Activated effector memory CD4-positive, alpha-beta T cell treated with anti-CD3 and anti-CD28 coated beads, Interleukin-2, amount 50 U/mL, for 16 hours (primary cell): Measurements from ENCODE around the gene ZP2.
"Not testable (repeated sequence)": the region's sequence is repeated elsewhere in the genome, so short reads cannot be mapped to it uniquely, and the experiment has no call there.

ENCODE experiments used
- DNase-seq: peaks from one replicate; pipeline ENCODE4 v3.0.0-alpha.2; 2020

Gene ZP2

GRCh38 chr16:21211486-21211885 is at the start of gene ZP2:
ZP2 (minus strand) TSS chr16:21211574; CDS start chr16:21211547, 27 bp downstream.
- no peak for DNase-seq

DNA sequence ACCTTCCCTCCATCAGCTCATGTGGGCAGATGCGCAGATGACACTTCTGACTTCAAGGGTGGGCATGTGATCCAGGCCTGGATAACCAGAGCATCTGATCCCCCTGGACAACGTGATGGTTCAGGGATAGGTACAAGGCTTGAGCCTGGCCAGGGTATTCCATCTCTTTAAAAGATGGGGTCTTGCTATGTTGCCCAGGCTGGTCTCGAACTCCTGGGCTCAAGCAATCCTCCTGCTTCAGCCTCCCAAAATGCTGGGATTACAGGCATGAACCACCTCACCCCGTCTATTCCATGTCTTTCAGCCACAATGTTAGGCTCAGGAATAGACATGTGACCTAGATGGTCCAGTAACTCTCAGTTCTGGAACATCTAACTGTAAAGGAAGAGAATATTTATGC is 45.9 kb upstream of the ZP2 start:
- no peak for DNase-seq

GRCh38 chr16:21256636-21257035 is 45.3 kb upstream of the ZP2 start:
- DNase-seq, result no peak

DNA sequence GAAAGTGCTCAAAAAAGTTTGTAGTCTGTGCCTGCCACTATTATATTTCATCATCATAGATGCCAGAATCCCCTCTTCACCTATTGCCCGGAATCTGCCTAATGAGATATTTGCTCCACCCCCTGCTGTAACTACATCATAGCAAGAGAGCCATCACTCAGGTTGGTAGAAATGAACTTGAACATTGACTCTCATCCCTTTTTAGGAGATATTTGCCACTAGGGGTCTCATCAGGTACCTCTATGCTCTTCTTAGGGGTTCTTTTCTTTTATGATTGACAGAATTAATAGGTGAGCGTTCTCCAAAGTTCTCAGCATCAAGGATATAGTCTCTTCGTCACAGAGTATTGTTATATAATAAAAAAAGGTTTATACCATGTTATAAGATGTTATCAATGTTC is 42.1 kb upstream of the ZP2 start:
- no peak for DNase-seq

- DNase-seq, result no peak
Observed at GRCh38 chr16:21250072-21250923, 38.9 kb upstream of the ZP2 start.

DNA sequence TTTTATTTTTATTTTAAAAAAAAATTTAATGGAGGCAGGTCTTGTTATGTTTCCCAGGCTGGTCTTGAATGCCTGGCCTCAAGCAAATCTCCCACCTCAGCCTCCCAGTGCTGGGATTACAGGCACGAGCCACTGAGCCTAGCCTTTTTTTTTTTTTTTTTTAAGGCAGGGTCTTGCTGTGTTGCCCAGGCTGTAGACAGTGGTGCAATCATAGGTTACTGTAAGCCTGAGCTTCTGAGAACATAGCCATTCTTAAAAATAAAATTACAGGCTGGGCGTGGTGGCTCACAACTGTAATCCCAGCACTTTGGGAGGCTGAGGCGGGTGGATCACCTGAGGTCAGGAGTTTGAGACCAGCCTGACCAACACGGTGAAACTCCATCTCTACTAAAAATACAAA is 36.8 kb upstream of the ZP2 start:
- DNase-seq, result not testable (repeated sequence)

- no peak for DNase-seq
Observed at GRCh38 chr16:21244518-21245215, 33.3 kb upstream of the ZP2 start.

DNA sequence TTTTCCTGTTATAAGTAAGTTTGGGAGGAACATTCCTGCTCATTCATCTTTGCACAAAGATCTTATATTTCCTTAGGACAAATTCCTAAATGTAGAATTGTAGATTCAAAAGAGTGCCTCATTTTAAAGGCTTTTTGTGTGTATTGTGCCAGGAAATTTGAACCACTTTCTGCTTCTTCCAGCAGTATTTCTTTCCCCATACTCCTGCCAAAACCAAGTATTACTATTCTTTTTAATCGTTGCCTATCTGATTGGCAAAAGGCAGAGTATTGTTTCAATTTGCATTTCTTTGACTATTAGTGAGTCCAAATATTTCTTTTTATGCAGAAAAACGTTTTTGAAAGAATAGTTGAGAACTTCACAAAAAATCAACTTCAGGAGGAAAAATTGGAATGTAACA is 31.4 kb upstream of the ZP2 start:
- DNase-seq, result no peak

- DNase-seq, result no peak
Observed at GRCh38 chr16:21239646-21240045, 28.3 kb upstream of the ZP2 start.

GRCh38 chr16:21236831-21237230 is 25.5 kb upstream of the ZP2 start:
- no peak for DNase-seq

DNA sequence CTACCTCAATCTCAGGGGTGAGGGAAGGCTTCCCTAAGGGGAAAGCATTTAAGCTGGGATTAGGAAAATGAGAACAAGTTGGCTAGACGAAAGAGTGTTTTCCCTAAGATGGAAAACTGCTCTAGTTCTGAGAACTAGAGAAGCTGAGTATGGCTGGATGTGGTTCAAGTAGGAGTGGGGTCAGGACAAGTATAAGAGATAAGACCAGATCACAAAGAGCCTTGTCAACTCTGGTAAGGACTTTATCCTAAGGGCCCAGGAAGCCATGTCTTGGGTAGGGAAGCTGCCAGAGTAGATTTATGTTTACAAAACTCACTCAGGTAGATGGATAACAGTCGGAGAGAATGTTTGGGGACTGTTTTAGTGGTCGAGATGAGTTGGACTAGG is 23.8 kb upstream of the ZP2 start:
- no peak for DNase-seq

DNA sequence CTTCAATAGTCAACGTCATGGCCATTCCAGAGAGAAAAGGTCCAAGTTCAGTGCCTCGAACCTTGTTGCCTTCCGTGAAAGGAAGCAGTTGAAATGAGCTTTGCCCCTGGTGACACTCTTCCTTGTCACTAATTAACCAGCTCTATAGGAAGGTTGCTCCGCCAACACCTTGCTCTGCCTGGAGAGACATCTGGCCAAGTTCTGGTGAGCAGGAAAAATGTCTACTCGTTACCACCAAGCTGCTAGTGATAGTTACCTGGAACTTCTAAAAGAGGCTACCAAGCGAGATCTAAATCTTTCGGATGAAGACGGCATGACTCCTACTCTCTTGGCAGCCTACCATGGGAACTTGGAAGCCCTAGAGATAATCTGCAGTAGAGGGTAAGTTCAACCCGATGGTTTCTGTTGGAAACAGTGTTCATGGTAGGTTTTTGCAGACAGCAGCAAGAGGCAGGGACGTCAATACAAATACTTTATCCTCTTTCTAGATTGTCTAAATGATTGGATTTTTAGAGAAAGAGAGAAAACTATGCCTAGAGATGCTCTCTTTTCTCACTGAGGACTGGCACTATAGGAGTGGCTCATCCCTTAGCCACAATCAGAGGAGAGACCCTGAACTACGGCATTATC is 22.3 kb upstream of the ZP2 start, which contains the start of gene ANKS4B:
ANKS4B (plus strand) TSS at position 179 of the 630 bp plus-strand sequence; CDS start at position 218, 39 bp downstream.
- DNase-seq, result no peak

- DNase-seq, result no peak
Observed at GRCh38 chr16:21233045-21233520, 21.7 kb upstream of the ZP2 start.

GRCh38 chr16:21228361-21228872 is 17.0 kb upstream of the ZP2 start:
- DNase-seq, result no peak

DNA sequence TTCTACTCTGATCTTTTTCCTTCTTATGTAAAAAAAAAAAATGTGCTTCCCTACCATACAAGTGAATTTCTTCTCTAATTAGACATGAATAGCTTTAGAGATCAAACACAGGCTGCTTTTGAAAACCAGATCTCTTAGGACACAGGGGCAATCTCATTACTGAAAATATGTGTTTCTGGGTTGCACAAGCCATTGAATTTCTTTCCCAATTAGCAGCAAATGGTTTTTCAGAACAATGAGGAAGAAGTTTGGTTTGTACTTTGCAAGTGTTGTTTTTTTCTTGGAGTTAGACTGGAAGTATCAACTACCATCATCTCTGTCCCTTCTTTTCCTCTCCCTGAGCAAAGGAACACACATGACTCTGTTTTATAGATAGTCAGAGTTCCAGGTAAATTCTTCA is 16.5 kb upstream of the ZP2 start:
- no peak for DNase-seq

DNA sequence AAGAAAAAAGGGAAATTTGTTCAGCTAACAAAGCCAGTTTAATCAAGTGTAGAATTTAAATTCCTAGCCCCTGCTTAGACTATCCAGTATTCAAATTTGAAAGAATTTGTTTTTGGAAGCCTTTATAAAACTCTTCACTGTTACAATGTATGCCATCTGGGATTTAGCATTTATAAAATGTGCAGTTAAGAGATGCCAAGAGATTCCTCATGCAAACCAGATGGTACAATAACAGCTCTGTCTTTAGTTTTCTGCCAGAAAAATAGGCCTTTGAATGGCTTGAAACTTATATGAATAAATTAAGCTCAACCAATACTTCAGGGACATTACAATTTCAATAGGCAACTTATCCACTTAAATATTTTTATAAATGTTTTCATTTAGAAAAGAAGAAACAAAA is 15.4 kb upstream of the ZP2 start:
- no peak for DNase-seq

- DNase-seq, result no peak
Observed at GRCh38 chr16:21224800-21225199, 13.4 kb upstream of the ZP2 start.

GRCh38 chr16:21223787-21224186 is 12.4 kb upstream of the ZP2 start:
- no peak for DNase-seq

DNA sequence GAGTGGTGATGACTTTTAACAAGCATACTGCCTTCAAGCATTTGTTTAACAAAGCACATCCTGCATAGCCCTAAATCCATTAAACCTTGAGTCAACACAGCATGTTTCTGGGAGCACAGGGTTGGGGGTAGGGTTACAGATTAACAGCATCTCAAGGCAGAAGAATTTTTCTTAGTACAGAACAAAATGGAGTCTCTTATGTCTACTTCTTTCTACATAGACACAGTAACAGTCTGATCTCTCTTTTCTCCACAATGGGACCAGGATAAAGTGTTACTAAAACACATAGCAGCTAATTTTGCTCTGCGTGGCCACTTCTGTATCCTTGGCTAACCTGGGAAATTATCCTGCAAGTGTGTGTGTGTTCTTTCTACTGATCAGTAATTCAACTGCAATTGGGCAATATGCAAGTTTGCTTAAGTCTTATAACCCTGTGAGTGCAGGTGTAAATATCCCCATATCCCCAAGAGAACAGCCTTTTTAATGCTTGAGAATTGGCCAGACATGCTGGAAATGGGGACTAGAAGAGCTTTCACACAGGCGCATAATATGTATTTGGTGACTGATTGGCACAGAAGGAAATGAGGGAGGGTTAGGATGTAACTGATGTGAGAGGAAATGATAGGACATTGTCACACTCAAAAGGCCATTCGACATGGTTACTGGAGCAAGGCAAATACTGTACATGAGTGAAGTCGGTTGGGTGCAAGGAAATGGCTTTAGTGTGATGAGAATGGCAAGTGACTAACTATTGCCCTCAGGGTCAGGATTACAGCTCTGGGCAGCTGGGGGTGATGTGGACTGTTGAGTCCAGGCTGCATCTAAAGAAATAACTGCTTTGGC is 11.3 kb upstream of the ZP2 start:
- DNase-seq, result no peak

- DNase-seq, result no peak
Observed at GRCh38 chr16:21219551-21219950, 8.2 kb upstream of the ZP2 start.

DNA sequence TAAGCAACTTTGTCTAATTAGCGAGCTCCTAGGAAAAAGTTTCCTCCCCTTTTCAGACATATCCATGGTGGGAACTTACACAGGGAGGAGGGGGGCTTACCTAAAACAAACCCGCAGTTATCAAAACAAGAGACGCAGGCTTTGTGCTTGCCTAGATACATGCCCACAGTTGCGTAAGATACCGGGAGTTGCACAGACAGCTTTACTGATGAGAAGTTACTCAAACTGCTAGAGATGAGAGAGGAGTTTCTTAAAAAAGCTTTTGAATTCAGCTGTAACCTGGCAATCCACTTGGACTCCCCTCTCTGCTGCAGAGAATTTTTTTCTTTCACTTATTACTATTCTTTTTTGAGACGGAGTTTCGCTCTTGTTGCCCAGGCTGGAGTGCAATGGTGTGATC is 6.8 kb upstream of the ZP2 start:
- DNase-seq, result no peak

- no peak for DNase-seq
Observed at GRCh38 chr16:21217121-21217520, 5.7 kb upstream of the ZP2 start.

- DNase-seq, result no peak
Observed at GRCh38 chr16:21214086-21214485, 2.7 kb upstream of the ZP2 start.
